ENCODE results near the gene ARHGAP24.
A peak's percentile ranks its signal among the peaks of the same experiment; 100 is the strongest.

Gene ARHGAP24

DNA sequence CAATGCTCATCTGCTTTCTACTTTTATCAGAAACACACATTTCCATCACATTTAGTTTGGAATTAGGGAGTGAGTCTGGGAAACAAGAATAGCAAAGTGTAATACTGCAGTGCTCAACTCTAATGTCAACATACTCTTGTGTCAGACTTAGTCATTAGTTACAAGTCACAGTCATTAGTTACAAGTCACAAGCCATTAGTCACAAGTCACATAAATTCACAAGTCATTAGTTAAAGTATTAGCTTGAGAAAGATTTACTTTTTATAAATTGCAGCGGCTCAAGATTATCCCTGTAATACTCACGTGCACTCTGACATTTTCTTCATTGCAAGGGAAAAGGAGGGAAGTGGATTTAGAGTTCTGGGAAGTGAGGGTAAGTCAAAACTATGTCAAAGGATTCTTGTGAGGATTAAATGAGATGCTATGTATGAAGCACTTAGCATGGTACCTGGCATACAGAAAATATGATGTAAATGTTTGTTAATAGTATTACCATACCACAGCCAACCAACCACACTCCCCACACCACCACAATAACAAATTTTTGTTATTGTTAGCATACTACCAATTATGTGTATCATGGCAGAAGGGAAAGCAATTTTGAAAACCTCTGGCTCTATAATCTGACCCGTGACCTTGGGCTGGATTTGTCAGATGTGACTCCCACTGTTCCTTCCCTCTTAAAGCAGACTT lies 116.6 kb downstream of the ARHGAP24 start:
- DNase-seq = no peak

DNA sequence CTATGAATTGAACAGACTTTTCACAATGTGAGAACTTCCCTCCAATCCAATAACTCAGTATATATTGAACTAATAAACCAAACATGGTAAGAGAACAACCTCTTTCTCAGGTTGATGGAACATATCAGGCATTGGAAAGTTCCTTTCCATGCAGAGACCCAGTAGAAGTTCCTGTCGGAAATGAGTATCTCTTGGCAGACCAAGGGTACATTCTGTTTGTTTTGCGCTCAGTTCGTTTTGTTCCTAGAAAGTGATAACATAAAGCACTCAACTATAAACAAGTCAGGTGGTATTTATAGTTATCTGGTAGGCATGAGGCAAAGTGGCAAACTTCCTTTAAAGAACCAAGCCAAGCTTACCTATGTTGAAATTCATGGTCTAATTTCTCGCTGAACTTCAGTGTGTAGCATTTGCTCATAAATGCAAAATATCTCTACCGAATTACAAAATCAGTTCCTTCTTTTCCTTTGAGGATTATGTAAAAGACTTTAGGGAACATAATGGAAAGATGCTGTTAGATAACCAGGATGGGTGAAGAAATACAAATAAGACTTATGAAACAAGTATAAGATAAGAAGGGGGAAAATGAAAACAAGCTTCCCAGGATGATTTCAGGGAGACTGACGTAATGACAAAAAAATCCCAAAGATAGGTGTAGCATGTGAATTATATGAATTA lies 120.3 kb downstream of the ARHGAP24 start:
- DNase-seq = no peak

GRCh38 chr4:85595796-85596559 lies 121.0 kb downstream of the ARHGAP24 start:
- DNase-seq = no peak

GRCh38 chr4:85598936-85599335 lies 124.0 kb downstream of the ARHGAP24 start:
- no peak for DNase-seq

- DNase-seq = no peak
These were observed 125.6 kb downstream of the ARHGAP24 start for GRCh38 chr4:85600501-85600900.

- DNase-seq = no peak
These were observed 128.7 kb downstream of the ARHGAP24 start for GRCh38 chr4:85603437-85604336.

- DNase-seq = no peak
These were observed 131.6 kb downstream of the ARHGAP24 start for GRCh38 chr4:85606505-85606904.

DNA sequence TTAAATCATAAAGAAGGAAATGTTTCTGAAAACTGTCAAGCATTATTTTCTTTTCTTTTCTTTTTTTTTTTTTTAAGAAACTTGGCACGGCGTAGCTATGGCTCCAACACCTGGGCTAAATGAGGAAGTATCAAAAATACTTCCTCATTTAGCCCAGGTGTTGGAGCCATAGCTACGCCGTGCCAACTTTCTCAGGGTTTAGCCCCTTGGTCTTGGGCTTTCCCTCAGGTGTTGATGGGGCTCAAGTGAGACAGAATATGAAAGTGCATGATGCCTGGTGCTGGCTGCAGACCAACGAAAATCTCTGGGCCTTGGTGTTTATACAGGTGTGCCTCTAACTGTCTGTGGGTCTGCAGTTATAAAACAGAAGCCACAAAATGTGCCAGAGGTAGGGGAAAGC lies 132.7 kb downstream of the ARHGAP24 start:
- DNase-seq = no peak

DNA sequence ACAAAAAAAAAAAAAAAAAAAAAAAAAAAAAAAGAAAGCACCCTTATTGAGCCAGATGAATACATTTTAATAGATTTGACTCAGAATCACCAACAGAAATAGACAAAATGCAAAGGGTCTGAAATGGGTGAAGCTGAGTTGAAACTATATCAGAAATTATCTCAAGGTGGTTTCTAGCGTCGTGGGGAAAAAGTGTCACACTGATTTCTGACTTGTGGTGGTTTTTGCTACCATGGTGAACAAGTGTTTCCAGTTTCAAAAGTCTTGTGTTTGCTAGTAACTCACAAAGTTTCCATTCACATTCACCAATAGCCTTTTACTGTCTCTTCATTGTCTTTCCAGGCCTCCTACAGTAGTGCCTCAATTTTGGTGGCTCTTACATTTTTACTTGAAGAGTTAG lies 135.5 kb downstream of the ARHGAP24 start:
- DNase-seq = no peak

GRCh38 chr4:85611661-85612060 lies 136.7 kb downstream of the ARHGAP24 start:
- DNase-seq = no peak

- DNase-seq = no peak
These were observed 139.0 kb downstream of the ARHGAP24 start for GRCh38 chr4:85613901-85614300.

DNA sequence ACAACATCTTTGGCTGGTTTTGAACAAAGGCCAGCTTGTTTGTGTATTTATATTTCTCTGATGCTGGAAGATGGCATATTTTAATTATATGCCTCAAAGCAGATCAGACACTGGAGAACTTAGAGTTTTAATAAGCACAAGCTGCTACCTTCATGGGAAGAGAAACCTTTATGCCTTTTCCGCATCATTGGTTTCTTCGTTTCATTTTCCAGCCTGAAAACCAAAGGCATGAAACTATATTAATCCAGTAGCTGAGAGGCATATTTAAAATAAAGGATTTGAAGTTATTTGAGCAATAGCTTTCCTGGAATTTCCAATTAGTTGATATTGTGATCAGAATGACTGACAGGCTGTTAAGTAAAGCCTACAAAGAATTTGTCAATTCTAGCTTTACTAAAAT lies 141.0 kb downstream of the ARHGAP24 start:
- no peak for DNase-seq

GRCh38 chr4:85617202-85617601 lies 142.3 kb downstream of the ARHGAP24 start:
- DNase-seq = no peak

GRCh38 chr4:85632981-85633380 lies 158.0 kb downstream of the ARHGAP24 start:
- DNase-seq = no peak

GRCh38 chr4:85637778-85638177 lies 162.8 kb downstream of the ARHGAP24 start:
- peak; percentile 52 for DNase-seq

DNA sequence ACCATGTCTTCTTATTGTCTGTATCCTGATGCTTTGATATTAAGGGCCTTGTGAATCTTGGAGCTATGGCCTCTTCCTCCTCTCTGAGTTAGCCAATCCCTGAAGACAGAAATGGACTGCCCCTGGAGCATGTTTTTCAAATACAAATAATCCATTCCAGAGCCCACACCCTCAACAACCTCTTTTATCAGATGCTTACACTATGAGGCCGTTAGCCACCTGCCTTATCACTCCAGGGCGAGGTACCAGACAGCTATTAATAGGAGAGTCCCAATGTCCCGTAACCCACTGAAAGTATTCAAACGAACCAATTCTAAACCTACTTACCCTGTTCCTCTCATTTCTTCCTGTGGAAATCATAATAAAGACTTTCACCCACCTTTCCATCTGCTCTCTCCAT lies 165.0 kb downstream of the ARHGAP24 start:
- no peak for DNase-seq

DNA sequence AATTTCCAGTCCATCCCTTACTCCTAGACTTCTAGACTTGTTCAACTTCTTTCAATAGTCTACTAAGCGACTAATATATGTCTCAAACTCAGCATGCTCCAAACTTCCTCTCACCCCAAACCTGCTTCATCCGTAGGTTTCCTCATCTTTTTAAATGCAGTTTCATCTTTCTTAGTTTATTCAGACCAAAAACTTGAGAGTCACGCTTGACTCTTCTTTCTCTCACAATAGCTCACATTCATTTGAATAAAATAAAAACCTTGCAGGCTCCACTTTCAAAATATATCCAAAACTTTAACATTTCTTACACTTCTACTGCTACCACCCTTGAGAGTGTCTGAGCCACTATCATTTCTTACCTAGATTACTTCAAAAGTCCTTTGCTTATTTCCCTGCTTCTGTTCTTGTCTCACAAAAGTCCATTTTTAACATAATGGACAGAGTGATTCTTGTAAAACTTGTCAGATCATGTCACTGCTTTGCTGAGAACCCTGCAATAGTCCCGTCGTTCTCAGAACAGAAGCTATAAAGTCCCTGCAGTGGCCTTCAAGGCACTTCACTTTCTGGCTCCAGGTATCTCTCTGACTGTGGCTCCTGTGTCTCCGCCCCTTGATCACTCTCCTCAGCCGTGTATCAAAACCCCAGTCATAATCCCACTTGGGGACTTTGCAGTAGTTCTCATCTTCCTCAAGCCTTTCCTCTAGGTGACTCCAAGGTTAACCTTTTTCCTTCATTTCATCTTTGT lies 167.6 kb downstream of the ARHGAP24 start:
- no peak for DNase-seq

- DNase-seq = no peak
These were observed 169.1 kb downstream of the ARHGAP24 start for GRCh38 chr4:85644061-85644460.

GRCh38 chr4:85650908-85651307 lies 176.0 kb downstream of the ARHGAP24 start:
- peak; percentile 50 for DNase-seq

- DNase-seq = no peak
These were observed 182.0 kb downstream of the ARHGAP24 start for GRCh38 chr4:85656759-85657505.

DNA sequence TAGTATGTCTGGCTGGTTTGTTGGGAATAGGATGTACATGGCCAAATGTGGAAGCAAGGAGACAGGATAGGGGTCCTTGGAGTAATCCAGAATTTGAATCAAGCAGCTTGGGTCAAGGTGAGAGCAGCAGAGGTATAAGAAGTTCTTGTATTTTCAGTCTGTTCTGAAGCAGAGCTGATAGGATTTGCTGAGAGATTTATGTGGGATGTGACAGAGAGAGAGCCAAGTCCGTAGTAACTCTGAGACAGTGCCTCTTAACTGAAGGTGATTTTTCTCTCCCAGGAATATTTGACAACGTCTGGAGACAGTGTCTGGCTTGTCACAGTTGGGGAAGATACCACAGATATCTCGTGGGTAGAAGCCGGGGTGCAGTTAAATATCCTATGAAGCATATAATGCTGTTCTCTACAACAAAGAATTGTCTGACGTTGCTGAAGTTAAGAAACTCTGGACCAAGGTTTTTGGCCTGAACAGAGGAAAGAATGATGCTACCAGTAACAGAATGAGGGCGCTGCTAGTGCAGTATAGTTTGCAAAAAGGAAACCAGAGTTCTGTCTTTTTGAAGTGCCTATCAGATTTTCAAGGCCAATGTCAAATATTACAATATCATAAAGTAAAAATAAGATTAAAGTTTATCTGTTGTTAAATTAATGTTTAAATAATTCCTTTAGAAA lies 184.0 kb downstream of the ARHGAP24 start:
- DNase-seq = no peak

Measured in islet precursor cell (in vitro differentiated cells).